RWPE2 (cell line): ENCODE data around the gene C8A.
A peak's percentile ranks its signal among the peaks of the same experiment; 100 is the strongest.

Source experiments
- ATAC-seq: fragments of 200-7000 bp; cut with Tn5 transposase; 3 replicates; pipeline ENCODE4 v1.9.1; 2021; ENCODE audit warnings: low read depth
- DNase-seq: peaks from one replicate; pipeline ENCODE4 v3.0.0-alpha.2; 2020; ENCODE audit warnings: low spot score
- H3K27ac ChIP-seq: fragments of 450-650 bp; 2 replicates; pipeline ENCODE4 v1.5.1; 2017; ENCODE audit warnings: mild to moderate bottlenecking; ENCODE audit not compliant: poor library complexity, severe bottlenecking
- H3K27me3 ChIP-seq: fragments of 250-450 bp; sonication (Bioruptor Pico); 2 replicates; pipeline ENCODE4 v1.5.1; 2021; ENCODE audit warnings: mild to moderate bottlenecking, moderate library complexity; ENCODE audit not compliant: insufficient read depth, poor library complexity, severe bottlenecking
- H3K36me3 ChIP-seq: fragments of 250-450 bp; sonication (Bioruptor Pico); 2 replicates; pipeline ENCODE4 v1.5.1; 2020; ENCODE audit warnings: low read depth, mild to moderate bottlenecking, moderate library complexity
- H3K4me1 ChIP-seq: fragments of 250-450 bp; sonication (Bioruptor Pico); 2 replicates; pipeline ENCODE4 v1.5.1; 2021; ENCODE audit warnings: mild to moderate bottlenecking, moderate library complexity; ENCODE audit not compliant: insufficient read depth, poor library complexity, severe bottlenecking
- H3K4me3 ChIP-seq: fragments of 250-450 bp; sonication (Bioruptor Pico); 2 replicates; pipeline ENCODE4 v1.5.1; 2021; ENCODE audit warnings: mild to moderate bottlenecking, moderate library complexity; ENCODE audit not compliant: severe bottlenecking
- H3K9me3 ChIP-seq: fragments of 250-450 bp; sonication (Bioruptor Pico); 2 replicates; pipeline ENCODE4 v1.5.1; 2021; ENCODE audit warnings: mild to moderate bottlenecking, moderate library complexity; ENCODE audit not compliant: severe bottlenecking
- CTCF ChIP-seq: fragments of 450-650 bp; IDR thresholded peaks from one replicate; pipeline ENCODE4 v1.5.1; 2017; ENCODE audit warnings: mild to moderate bottlenecking, moderate library complexity; ENCODE audit not compliant: poor library complexity, severe bottlenecking

C8A gene

GRCh38 chr1:56830052-56830451, 24.5 kb upstream of the C8A start:
- no peak for ATAC-seq
- H3K27ac ChIP-seq: no peak overlapping the region
- peaks cover 9% of the 10 kb centered on the region for H3K4me1 ChIP-seq
- H3K27me3 ChIP-seq: no peaks in the 10 kb centered on the region
- TF ChIP-seq CTCF: no peak
- H3K4me3 ChIP-seq: no peak overlapping the region
- no peak for DNase-seq
- no peaks in the 10 kb centered on the region for H3K36me3 ChIP-seq
- no peaks in the 10 kb centered on the region for H3K9me3 ChIP-seq

GRCh38 chr1:56831871-56832693, 22.5 kb upstream of the C8A start:
- peaks cover 9% of the 10 kb centered on the region for H3K4me1 ChIP-seq
- no peaks in the 10 kb centered on the region for H3K27me3 ChIP-seq
- H3K9me3 ChIP-seq: no peaks in the 10 kb centered on the region
- H3K4me3 ChIP-seq: no peak overlapping the region
- peak overlapping the region; percentile 57 for H3K27ac ChIP-seq
- ATAC-seq (peak; percentile 99), DNase-seq (no peak)
- no peaks in the 10 kb centered on the region for H3K36me3 ChIP-seq
- TF ChIP-seq CTCF: peak; percentile 98

GRCh38 chr1:56833088-56833487, 21.5 kb upstream of the C8A start:
- no peaks in the 10 kb centered on the region for H3K9me3 ChIP-seq
- ATAC-seq (no peak), DNase-seq (no peak)
- no peak overlapping the region for H3K4me3 ChIP-seq
- no peaks in the 10 kb centered on the region for H3K36me3 ChIP-seq
- H3K27me3 ChIP-seq: no peaks in the 10 kb centered on the region
- peaks cover 9% of the 10 kb centered on the region for H3K4me1 ChIP-seq
- peak overlapping the region; percentile 57 for H3K27ac ChIP-seq
- TF ChIP-seq CTCF: no peak

GRCh38 chr1:56834137-56834900, 20.3 kb upstream of the C8A start:
- Histone ChIP-seq H3K27me3 (no peaks in the 10 kb centered on the region), H3K4me3 (no peak overlapping the region), H3K9me3 (no peaks in the 10 kb centered on the region), H3K36me3 (no peaks in the 10 kb centered on the region), H3K27ac (no peak overlapping the region), H3K4me1 (peaks cover 12% of the 10 kb centered on the region)
- TF ChIP-seq CTCF: no peak
- DNase-seq (no peak), ATAC-seq (no peak)

- no peaks in the 10 kb centered on the region for H3K9me3 ChIP-seq
- no peak for ATAC-seq
- no peak overlapping the region for H3K27ac ChIP-seq
- H3K4me1 ChIP-seq: peaks cover 12% of the 10 kb centered on the region
- TF ChIP-seq CTCF: no peak
- no peak for DNase-seq
- no peaks in the 10 kb centered on the region for H3K27me3 ChIP-seq
- H3K36me3 ChIP-seq: no peaks in the 10 kb centered on the region
- H3K4me3 ChIP-seq: no peak overlapping the region
Measured at GRCh38 chr1:56835657-56836056, 18.9 kb upstream of the C8A start.
